Measurements from ENCODE around the gene TUBB4B.
"Not testable (repeated sequence)": the region's sequence is repeated elsewhere in the genome, so short reads cannot be mapped to it uniquely, and the experiment has no call there.

The TUBB4B gene

GRCh38 chr9:137234758-137235423 lies 6.2 kb upstream of the TUBB4B start:
- Mint-ChIP-seq H3K4me3 (no peak overlapping the region), H3K4me1 (ENCODE audit: low read depth) (peaks cover 20% of the 10 kb centered on the region), H3K36me3 (ENCODE audit: low read depth) (peaks cover 6% of the 10 kb centered on the region), H3K27me3 (peaks cover 9% of the 10 kb centered on the region), H3K9me3 (no peaks in the 10 kb centered on the region), H3K27ac (no peak overlapping the region)
- no peak for DNase-seq

DNA sequence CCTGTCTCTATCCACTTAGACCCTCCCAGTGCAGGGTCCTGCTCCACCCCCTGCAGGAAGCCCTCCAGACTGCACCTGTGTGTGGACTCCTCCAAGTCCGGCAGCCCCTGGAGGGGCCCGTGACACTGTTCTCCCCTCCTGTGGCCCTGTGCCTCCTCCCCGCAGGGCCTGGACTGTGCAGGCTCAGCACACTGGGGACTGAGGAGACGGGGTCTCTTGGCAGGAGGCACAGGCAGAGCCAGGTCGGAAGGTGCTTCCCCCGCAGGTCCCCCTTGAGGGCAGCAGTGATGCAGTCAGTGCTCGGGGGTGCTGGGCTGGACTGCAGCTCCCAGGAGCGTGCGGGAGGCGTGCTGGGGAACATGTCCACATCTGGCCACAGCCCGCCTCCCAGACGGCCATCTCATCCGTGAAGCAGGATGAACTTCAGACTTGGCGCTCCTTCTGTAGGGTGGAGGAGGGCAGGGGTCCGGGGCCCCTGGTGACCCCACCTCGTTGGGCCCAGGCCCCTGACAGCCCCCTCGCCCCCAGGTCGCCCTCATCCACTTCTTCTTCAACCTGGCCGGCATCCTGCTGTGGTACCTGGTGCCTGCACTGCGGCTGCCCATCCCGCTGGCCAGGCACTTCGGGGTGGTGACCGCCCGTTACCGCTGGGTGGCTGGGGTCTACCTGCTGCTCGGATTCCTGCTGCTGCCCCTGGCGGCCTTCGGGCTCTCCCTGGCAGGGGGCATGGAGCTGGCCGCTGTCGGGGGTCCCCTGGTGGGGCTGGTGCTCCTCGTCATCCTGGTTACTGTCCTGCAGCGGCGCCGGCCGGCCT lies 5.5 kb upstream of the TUBB4B start:
- Mint-ChIP-seq H3K4me1 (ENCODE audit: low read depth) (peaks cover 20% of the 10 kb centered on the region), H3K27ac (no peak overlapping the region), H3K36me3 (ENCODE audit: low read depth) (peaks cover 6% of the 10 kb centered on the region), H3K27me3 (peaks cover 9% of the 10 kb centered on the region), H3K4me3 (no peak overlapping the region), H3K9me3 (no peaks in the 10 kb centered on the region)
- DNase-seq = no peak

- no peaks in the 10 kb centered on the region for H3K9me3 Mint-ChIP-seq
- peak; percentile 95 for DNase-seq
- no peak overlapping the region for H3K4me3 Mint-ChIP-seq
- peaks cover 22% of the 10 kb centered on the region for H3K4me1 Mint-ChIP-seq (ENCODE audit: low read depth)
- peak overlapping the region; percentile 11 for H3K27ac Mint-ChIP-seq
- H3K27me3 Mint-ChIP-seq = peaks cover 12% of the 10 kb centered on the region
- peaks cover 9% of the 10 kb centered on the region for H3K36me3 Mint-ChIP-seq (ENCODE audit: low read depth)
Observed at GRCh38 chr9:137236238-137236935, 4.7 kb upstream of the TUBB4B start.

- H3K4me1 Mint-ChIP-seq (ENCODE audit: low read depth) = peaks cover 23% of the 10 kb centered on the region
- peaks cover 12% of the 10 kb centered on the region for H3K36me3 Mint-ChIP-seq (ENCODE audit: low read depth)
- peaks cover 9% of the 10 kb centered on the region for H3K27me3 Mint-ChIP-seq
- no peaks in the 10 kb centered on the region for H3K9me3 Mint-ChIP-seq
- no peak overlapping the region for H3K4me3 Mint-ChIP-seq
- DNase-seq = no peak
- H3K27ac Mint-ChIP-seq = peak overlapping the region; percentile 11
Observed at GRCh38 chr9:137236936-137237421, 4.1 kb upstream of the TUBB4B start.

DNA sequence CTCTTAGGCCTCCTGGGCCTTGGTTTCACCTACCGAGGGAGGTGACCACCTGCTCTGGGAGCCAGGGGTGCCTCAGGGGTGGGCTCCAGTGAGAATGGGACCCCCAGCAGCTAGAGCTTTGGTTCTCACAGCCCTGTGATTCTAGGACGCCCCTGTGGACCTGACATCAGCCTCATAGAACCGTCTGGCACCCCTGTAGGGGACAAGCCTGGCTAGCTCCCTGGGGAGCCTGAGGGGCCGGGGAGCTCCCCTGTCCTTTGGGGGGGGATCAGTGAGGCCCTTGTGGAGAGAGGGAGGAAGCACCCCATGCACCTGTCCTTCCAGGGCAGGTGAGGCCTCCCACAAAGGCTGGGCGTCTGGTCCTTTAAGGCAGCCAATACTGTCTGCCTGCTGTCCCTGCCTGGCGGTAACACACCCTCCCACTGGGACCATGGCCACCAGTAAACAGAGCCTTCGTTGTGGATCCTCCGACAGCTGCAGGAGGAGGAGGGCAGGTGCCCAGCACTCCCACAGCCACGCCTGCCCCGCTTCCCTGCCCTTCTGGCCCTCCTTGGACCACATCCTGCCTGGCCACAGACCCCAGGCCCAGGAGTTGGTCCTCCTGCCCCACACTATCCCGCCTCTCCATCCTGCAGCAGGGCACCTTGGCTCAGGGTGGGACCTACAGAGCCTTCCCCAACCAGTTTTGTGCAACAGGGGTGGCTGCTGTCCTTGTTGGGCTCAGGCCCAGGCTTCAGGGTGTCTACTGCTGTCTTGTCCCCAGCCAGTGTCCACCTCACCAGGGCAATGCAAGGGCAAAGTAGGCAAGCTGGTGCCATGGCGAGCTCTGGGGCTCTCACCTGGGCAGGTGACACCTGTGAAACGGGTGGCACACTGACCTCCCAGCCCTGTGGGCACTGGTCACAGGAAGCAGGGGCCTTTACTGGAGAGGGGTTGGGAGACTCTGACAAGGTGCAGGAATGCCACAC lies 3.0 kb upstream of the TUBB4B start:
- Mint-ChIP-seq H3K4me3 (peak overlapping the region; percentile 86), H3K4me1 (ENCODE audit: low read depth) (peaks cover 34% of the 10 kb centered on the region), H3K27ac (no peak overlapping the region), H3K36me3 (ENCODE audit: low read depth) (peaks cover 23% of the 10 kb centered on the region), H3K27me3 (peaks cover 9% of the 10 kb centered on the region), H3K9me3 (no peaks in the 10 kb centered on the region)
- DNase-seq = no peak

DNA sequence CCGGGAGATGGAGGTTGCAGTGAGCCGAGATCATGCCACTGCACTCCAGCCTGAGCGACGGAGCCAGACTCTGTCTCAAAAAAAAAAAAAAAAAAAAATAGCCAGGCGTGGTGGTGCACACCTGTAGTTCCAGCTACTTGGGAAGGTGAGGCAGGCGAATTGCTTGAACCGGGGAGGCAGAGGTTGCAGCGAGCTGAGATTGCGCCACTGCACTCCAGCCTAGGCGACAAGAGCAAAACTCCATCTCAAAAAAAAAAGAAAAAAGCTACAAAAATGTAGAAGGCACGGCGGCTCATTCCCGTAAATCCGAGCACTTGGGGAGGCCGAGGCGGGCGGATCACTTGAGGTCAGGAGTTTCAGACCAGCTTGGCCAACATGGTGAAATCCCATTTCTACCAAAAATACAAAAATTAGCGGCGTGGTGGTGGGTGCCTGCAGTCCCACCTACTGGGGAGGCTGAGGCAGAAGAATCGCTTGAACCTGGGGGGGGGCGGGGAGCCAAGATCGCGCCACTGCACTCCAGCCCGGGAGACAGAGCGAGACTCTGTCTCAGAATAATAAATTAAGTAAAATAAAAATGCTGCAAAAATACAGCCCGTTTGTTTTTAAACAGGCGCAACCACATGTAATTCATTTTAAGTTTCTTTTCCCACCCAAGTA lies 1.4 kb upstream of the TUBB4B start:
- H3K9me3 Mint-ChIP-seq, H3K27me3 Mint-ChIP-seq, DNase-seq: not testable (repeated sequence)
- peaks cover 36% of the 10 kb centered on the region for H3K36me3 Mint-ChIP-seq (ENCODE audit: low read depth)
- H3K4me1 Mint-ChIP-seq (ENCODE audit: low read depth) = peaks cover 41% of the 10 kb centered on the region
- peak overlapping the region; percentile 77 for H3K27ac Mint-ChIP-seq
- peak overlapping the region; percentile 86 for H3K4me3 Mint-ChIP-seq

GRCh38 chr9:137240318-137240840 lies 708 bp upstream of the TUBB4B start:
- H3K27me3 Mint-ChIP-seq = peaks cover 2% of the 10 kb centered on the region
- H3K4me3 Mint-ChIP-seq = peak overlapping the region; percentile 86
- H3K36me3 Mint-ChIP-seq (ENCODE audit: low read depth) = peaks cover 36% of the 10 kb centered on the region
- DNase-seq = no peak
- H3K4me1 Mint-ChIP-seq (ENCODE audit: low read depth) = peaks cover 41% of the 10 kb centered on the region
- H3K27ac Mint-ChIP-seq = peak overlapping the region; percentile 77
- H3K9me3 Mint-ChIP-seq = no peaks in the 10 kb centered on the region

DNA sequence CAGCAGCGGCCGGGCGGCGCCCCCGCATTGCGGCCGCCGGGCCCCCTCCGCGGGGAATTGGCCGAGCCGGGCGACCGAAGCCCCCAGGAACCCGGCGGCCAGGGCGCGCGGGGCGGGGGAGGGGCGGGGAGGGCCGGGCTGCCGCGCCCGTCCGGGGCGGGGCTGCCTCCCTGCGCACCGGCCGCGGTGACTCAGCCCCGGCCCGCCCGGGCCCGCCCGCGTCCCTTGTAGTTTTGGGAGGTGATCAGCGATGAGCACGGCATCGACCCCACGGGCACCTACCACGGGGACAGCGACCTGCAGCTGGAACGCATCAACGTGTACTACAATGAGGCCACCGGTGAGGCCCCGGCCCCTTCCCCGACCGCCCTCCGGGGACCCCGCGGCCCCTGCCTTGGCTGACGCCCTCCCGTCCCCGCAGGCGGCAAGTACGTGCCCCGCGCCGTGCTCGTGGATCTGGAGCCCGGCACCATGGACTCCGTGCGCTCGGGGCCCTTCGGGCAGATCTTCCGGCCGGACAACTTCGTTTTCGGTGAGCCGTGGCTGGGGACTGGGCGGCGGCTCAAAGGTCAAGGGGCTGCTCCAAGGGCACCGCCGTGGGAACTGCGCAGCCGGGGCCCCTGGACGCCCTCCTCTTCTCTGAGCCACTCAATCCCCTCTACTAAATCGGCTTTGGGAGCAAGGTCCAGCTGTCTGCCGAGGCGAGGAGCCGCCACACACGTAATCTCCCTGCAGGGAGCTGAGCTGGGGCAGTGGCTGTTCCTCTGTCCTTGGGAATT lies 592 bp downstream of the TUBB4B start:
- Mint-ChIP-seq H3K4me1 (ENCODE audit: low read depth) (peaks cover 39% of the 10 kb centered on the region), H3K27me3 (peaks cover 2% of the 10 kb centered on the region), H3K9me3 (no peaks in the 10 kb centered on the region), H3K27ac (peak overlapping the region; percentile 98), H3K36me3 (ENCODE audit: low read depth) (peaks cover 36% of the 10 kb centered on the region), H3K4me3 (peak overlapping the region; percentile 86)
- DNase-seq = peak; percentile 79

DNA sequence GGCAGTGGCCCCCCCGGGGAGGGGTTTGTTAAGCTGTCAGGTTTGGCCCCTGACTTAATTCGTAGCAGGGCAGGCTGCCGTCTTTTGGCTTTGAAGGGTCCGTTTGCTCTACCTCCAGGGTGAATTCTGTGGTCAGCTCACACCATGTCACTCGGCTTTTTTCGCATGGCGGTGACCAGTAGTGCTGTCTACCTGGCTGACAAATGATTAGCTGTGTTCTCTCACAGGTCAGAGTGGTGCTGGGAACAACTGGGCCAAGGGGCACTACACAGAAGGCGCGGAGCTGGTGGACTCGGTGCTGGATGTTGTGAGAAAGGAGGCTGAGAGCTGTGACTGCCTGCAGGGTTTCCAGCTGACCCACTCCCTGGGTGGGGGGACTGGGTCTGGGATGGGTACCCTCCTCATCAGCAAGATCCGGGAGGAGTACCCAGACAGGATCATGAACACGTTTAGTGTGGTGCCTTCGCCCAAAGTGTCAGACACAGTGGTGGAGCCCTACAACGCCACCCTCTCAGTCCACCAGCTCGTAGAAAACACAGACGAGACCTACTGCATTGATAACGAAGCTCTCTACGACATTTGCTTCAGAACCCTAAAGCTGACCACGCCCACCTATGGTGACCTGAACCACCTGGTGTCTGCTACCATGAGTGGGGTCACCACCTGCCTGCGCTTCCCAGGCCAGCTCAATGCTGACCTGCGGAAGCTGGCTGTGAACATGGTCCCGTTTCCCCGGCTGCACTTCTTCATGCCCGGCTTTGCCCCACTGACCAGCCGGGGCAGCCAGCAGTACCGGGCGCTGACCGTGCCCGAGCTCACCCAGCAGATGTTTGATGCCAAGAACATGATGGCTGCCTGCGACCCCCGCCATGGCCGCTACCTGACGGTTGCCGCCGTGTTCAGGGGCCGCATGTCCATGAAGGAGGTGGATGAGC lies 1.4 kb downstream of the TUBB4B start:
- peaks cover 2% of the 10 kb centered on the region for H3K27me3 Mint-ChIP-seq
- H3K4me3 Mint-ChIP-seq = peak overlapping the region; percentile 85
- H3K9me3 Mint-ChIP-seq = no peaks in the 10 kb centered on the region
- no peak for DNase-seq
- H3K4me1 Mint-ChIP-seq (ENCODE audit: low read depth) = peaks cover 33% of the 10 kb centered on the region
- peak overlapping the region; percentile 96 for H3K27ac Mint-ChIP-seq
- H3K36me3 Mint-ChIP-seq (ENCODE audit: low read depth) = peaks cover 36% of the 10 kb centered on the region

- H3K27me3 Mint-ChIP-seq, DNase-seq, H3K9me3 Mint-ChIP-seq: not testable (repeated sequence)
- Mint-ChIP-seq H3K36me3 (ENCODE audit: low read depth) (peaks cover 36% of the 10 kb centered on the region), H3K4me1 (ENCODE audit: low read depth) (peaks cover 32% of the 10 kb centered on the region), H3K4me3 (peak overlapping the region; percentile 85), H3K27ac (peak overlapping the region; percentile 96)
Observed at GRCh38 chr9:137243266-137243625, 2.2 kb downstream of the TUBB4B start.

DNA sequence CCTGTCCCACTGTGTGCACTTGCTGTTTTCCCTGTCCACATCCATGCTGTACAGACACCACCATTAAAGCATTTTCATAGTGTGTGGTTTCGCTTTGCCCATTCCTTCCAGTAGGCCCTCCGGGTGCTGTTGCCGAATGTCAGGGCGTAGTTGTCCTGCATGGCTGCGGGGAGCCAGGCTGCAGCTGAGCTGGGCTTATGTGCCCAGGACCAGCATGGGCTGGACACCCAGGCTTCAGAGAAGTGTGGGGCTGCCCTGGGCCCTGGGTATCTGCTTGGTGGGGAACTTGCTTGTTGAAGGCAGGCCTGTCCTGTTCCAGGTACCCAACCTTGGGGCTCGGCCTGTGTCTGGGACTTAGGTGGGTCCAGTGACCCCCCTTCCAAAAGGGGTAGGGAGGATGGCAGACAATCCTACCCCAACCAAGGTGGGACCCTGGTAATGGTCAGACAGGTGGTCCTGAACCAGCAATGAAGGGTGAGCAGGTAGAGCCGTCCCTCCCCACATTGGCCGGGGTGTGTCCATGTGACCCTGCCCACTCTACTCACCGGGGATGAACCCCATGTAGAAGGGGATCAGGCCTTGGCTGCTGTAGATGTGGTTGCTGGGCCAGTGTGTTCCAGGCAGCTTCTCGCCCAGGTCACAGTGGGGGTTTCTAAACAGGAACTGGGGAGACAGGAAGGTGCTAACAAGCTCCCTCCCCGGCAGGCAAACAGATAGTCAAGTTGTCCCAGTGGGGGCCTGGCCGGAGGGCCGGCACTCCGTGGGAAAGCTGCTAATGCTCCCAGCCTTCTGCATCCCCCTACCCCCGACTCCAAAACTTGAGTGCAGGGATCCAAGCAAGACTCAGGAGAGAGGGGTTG lies 2.8 kb downstream of the TUBB4B start:
- H3K27ac Mint-ChIP-seq = peak overlapping the region; percentile 96
- H3K27me3 Mint-ChIP-seq = peaks cover 2% of the 10 kb centered on the region
- H3K4me3 Mint-ChIP-seq = peak overlapping the region; percentile 85
- H3K36me3 Mint-ChIP-seq (ENCODE audit: low read depth) = peaks cover 34% of the 10 kb centered on the region
- no peak for DNase-seq
- H3K4me1 Mint-ChIP-seq (ENCODE audit: low read depth) = peaks cover 29% of the 10 kb centered on the region
- no peaks in the 10 kb centered on the region for H3K9me3 Mint-ChIP-seq

Measured in activated T-cell treated with anti-CD3 and anti-CD28 coated beads, Interleukin-2, amount 50 U/mL, for 24 hours (primary cell).